K562 (cell line): ENCODE data around the gene ZNF835.

Experiments used
- CEBPB ChIP-seq: fragments of 450-650 bp; IDR thresholded peaks from 2 replicates; pipeline ENCODE4 v1.6.1; 2016; ENCODE audit warnings: missing genetic modification characterization, missing compliant biosample characterization
- CTCF ChIP-seq, 3 experiments: IDR thresholded peaks in 2 of 3; conservative IDR thresholded peaks in 1 of 3; 2 replicates each; pipeline ENCODE4 v1.5.1; 2011 to 2012; ENCODE audit warnings: low read length in 3 of 3, mild to moderate bottlenecking in 3 of 3, control low read depth in 2 of 3, improper control_type of control experiment in 1 of 3, inconsistent platforms in 1 of 3, low read depth in 1 of 3, mixed read lengths in 1 of 3, moderate library complexity in 1 of 3; ENCODE audit not compliant: insufficient read depth in 2 of 3
- HMGN3 ChIP-seq: IDR thresholded peaks from 2 replicates; pipeline ENCODE4 v1.6.1; 2011; ENCODE audit warnings: borderline replicate concordance, low read depth, mild to moderate bottlenecking, mixed read lengths, low read length; ENCODE audit not compliant: insufficient read length; ENCODE audit errors: extremely low read depth
- KAT8 ChIP-seq: fragments of 450-650 bp; IDR thresholded peaks from 2 replicates; pipeline ENCODE4 v1.6.1; 2016; ENCODE audit warnings: low read depth, mild to moderate bottlenecking
- NFXL1 ChIP-seq: fragments of 450-650 bp; formaldehyde crosslinking; IDR thresholded peaks from 2 replicates; pipeline ENCODE4 v1.4.0; 2021; ENCODE audit warnings: mild to moderate bottlenecking
- NR3C1 ChIP-seq: sonication (generic); formaldehyde crosslinking; IDR thresholded peaks from 2 replicates; pipeline ENCODE4 v1.8.1; 2022; ENCODE audit warnings: missing genetic modification reagents
- POLR2AphosphoS5 ChIP-seq: IDR thresholded peaks from 2 replicates; pipeline ENCODE4 v1.6.1; 2011; ENCODE audit warnings: mild to moderate bottlenecking, low read depth, low read length, moderate library complexity; ENCODE audit not compliant: control insufficient read depth, insufficient read depth
- RAD21 ChIP-seq, 2 experiments: fragments of 250-450 bp in 1 of 2; fragments of 450-650 bp in 1 of 2; sonication (Bioruptor Pico) in 1 of 2; formaldehyde crosslinking in 1 of 2; IDR thresholded peaks in 1 of 2; conservative IDR thresholded peaks in 1 of 2; 2 replicates each; pipeline versions ENCODE4 v1.4.0 to v1.8.0; 2020 to 2022; ENCODE audit warnings: mild to moderate bottlenecking in 2 of 2, moderate library complexity in 1 of 2
- SAP30 ChIP-seq: fragments of 200-600 bp; sonication (generic); IDR thresholded peaks from 2 replicates; pipeline ENCODE4 v1.6.1; 2012; ENCODE audit warnings: borderline replicate concordance, low read depth, mild to moderate bottlenecking, moderate library complexity, low read length, control low read depth, inconsistent platforms; ENCODE audit not compliant: insufficient read depth, poor library complexity, severe bottlenecking
- SMC3 ChIP-seq: conservative IDR thresholded peaks from 2 replicates; pipeline ENCODE4 v1.6.1; 2011; ENCODE audit warnings: low read depth, low read length, improper control_type of control experiment; ENCODE audit not compliant: insufficient read depth
- YY1 ChIP-seq, 3 experiments: IDR thresholded peaks; 2 replicates each; pipeline ENCODE4 v1.6.1; 2011; ENCODE audit warnings: low read length in 2 of 3, mild to moderate bottlenecking in 2 of 3, moderate library complexity in 2 of 3, borderline replicate concordance in 1 of 3, control low read depth in 1 of 3, low read depth in 1 of 3; ENCODE audit not compliant: insufficient read depth in 3 of 3, insufficient replicate concordance in 2 of 3, control insufficient read depth in 1 of 3, insufficient read length in 1 of 3; ENCODE audit errors: extremely low read depth in 1 of 3
- ZEB2 ChIP-seq: fragments of 450-650 bp; IDR thresholded peaks from 2 replicates; pipeline ENCODE4 v1.6.1; 2016
- ZNF23 ChIP-seq: fragments of 250-450 bp; sonication (Bioruptor Pico); IDR thresholded peaks from 2 replicates; pipeline ENCODE4 v1.4.0; 2020; ENCODE audit warnings: mild to moderate bottlenecking

- TF ChIP-seq ZEB2 (no peak), CTCF (IDR thresholded peaks at IDR 0.05 in 2 of 3, conservative IDR thresholded peaks at IDR 0.05 in 1 of 3; ENCODE audit: insufficient read depth in 2 of 3, low read depth in 1 of 3, low read length in 3 of 3) (no peak), SMC3 (no peak), RAD21 (CRISPR knock-in tag; conservative IDR thresholded peaks at IDR 0.05 in 1 of 2, IDR thresholded peaks at IDR 0.05 in 1 of 2) (no peak), YY1 (IDR thresholded peaks at IDR 0.05; ENCODE audit: borderline replicate concordance in 1 of 3, control insufficient read depth in 1 of 3, extremely low read depth in 1 of 3, insufficient read depth in 3 of 3, insufficient read length in 1 of 3, insufficient replicate concordance in 2 of 3, low read depth in 1 of 3, low read length in 2 of 3) (no peak), CEBPB (no peak), POLR2AphosphoS5 (no peak), ZNF23 (no peak), SAP30 (no peak), HMGN3 (no peak), NFXL1 (no peak), NR3C1 (CRISPR knock-in tag) (no peak), KAT8 (no peak)
These were observed 4.2 kb downstream of the ZNF835 start for GRCh38 chr19:56667311-56667870.
